Esophagus (tissue), 2 donors: ENCODE results near the gene GCSAM. TPM values are rescaled to one million over a fixed set of nuclear protein-coding genes. Genes with fewer than 3 reads are reported as not detected.

Experiments used
- H3K27ac ChIP-seq, 2 donors: one replicate each; pipeline ENCODE4 v1.5.1; 2013; ENCODE audit warnings: low read depth in 2 of 2, mild to moderate bottlenecking in 2 of 2, inconsistent platforms in 1 of 2, low read length in 1 of 2, moderate library complexity in 1 of 2
- H3K27me3 ChIP-seq, 2 donors: one replicate each; pipeline ENCODE4 v1.6.1; 2013; ENCODE audit warnings: low read length in 2 of 2, control low read depth in 1 of 2, mild to moderate bottlenecking in 1 of 2; ENCODE audit not compliant: insufficient read depth in 2 of 2, control insufficient read depth in 1 of 2
- H3K36me3 ChIP-seq, 2 donors: one replicate each; pipeline ENCODE4 v1.6.1; 2013; ENCODE audit warnings: low read length in 1 of 2; ENCODE audit not compliant: control insufficient read depth in 2 of 2, insufficient read depth in 2 of 2
- H3K4me1 ChIP-seq, 2 donors: one replicate each; pipeline ENCODE4 v1.6.1; 2013; ENCODE audit warnings: low read length in 1 of 2; ENCODE audit not compliant: control insufficient read depth in 2 of 2, insufficient read depth in 2 of 2
- H3K4me3 ChIP-seq, 2 donors: one replicate each; pipeline ENCODE4 v1.5.1; 2013; ENCODE audit warnings: low read length in 2 of 2, mild to moderate bottlenecking in 2 of 2, low read depth in 1 of 2, moderate library complexity in 1 of 2
- H3K9me3 ChIP-seq, 2 donors: one replicate each; pipeline ENCODE4 v1.6.1; 2013; ENCODE audit warnings: mild to moderate bottlenecking in 2 of 2, low read depth in 1 of 2, low read length in 1 of 2, moderate library complexity in 1 of 2; ENCODE audit not compliant: control insufficient read depth in 2 of 2, insufficient read depth in 1 of 2
- WGBS, 2 donors: extraction: QIAGEN DNeasy Blood & Tissue Kit; methylation state at CpG; one replicate each; pipeline ENCODE4 v1.1.7; 2013; 5-methylcytosine and 5-hydroxymethylcytosine counted together
- polyA plus RNA-seq, 2 donors: library from polyadenylated mRNA; stranded (reverse); fragments of 200-250 nt; gene quantifications; one replicate each; pipeline ENCODE4 v1.2.3, GENCODE V29; 2013
- donor health status: healthy with polysubstance abuse.
- donor health status: Bipolar disorder and iron deficiency.

The GCSAM gene
- polyA plus RNA-seq, 2 donors, result 0.66 to 0.90 TPM

DNA sequence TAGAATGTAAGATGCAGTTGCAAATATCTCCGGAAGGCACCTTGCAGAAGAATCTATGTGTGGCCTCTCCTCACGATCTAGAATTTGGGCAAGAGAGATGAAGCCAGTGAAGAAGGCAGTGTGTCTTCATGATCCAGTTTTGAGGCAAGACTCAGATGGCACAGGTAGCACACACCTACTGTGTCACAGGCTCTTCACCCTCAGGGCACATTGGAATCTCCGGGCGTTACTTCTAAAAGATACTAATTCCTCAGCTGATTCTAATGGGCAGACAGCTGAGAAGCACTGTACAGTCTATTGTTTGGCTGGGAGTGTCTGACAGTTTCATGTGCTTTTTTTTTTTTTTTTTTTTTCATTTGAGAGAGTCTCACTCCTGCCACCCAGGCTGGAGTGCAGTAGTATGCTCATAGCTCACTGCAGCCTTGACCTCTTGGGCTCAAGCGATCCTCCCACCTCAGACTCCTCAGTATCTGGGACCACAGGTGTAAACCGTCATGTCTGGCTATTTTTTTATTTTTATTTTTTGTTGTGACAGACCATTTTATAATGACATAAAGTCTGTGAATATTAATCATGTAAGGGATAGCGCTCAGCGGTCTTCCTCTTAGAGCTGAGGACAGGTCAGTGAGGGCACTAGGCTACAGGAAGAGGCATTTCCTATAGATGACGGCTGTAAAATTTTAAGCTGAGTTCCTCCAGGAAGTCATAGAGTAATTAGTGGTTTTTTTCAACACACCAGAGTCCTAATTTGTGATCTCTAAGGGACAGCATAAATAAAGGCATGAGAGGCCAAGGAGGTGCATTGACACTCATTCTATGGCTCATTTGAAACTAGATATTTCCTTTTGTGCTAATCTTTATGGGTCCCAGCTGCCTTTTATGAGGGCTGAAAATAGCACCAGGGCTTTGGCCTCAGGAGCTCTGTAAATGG, 42.8 kb downstream of the GCSAM start:
- Histone ChIP-seq H3K9me3 (no peaks in the 10 kb centered on the region), H3K27ac (no peak overlapping the region), H3K4me3 (no peak overlapping the region), H3K4me1 (peaks cover 2% of the 10 kb centered on the region in 2 donors), H3K36me3 (no peaks in the 10 kb centered on the region), H3K27me3 (no peaks in the 10 kb centered on the region)
- 62 to 69% methylated on average over 9 of the region's 9 CpGs for WGBS, 2 donors

DNA sequence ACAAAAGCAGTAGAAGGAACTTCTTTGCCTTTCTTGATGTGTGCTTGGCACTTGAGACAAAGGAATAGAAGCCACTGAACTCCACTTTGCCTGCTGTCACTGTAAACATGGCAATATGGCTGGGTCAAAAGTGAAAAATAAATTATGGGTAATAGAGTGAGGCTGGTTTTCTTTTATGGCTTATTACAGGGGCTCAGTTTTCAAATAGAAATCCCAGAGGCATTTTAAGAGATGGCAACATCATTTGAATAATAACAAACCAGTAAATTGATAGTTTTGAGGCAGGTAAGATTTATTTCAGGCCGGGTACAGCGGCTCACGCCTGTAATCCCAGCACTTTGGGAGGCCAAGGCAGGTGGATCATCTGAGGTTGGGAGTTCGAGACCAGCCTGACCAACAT, 44.1 kb downstream of the GCSAM start:
- H3K4me3 ChIP-seq, result no peak overlapping the region
- H3K36me3 ChIP-seq, result no peaks in the 10 kb centered on the region
- no peaks in the 10 kb centered on the region for H3K9me3 ChIP-seq
- no peak overlapping the region for H3K27ac ChIP-seq
- peaks cover 2% of the 10 kb centered on the region in 2 donors for H3K4me1 ChIP-seq
- no peaks in the 10 kb centered on the region for H3K27me3 ChIP-seq
- 68 to 72% methylated on average over 4 of the region's 4 CpGs for WGBS, 2 donors

DNA sequence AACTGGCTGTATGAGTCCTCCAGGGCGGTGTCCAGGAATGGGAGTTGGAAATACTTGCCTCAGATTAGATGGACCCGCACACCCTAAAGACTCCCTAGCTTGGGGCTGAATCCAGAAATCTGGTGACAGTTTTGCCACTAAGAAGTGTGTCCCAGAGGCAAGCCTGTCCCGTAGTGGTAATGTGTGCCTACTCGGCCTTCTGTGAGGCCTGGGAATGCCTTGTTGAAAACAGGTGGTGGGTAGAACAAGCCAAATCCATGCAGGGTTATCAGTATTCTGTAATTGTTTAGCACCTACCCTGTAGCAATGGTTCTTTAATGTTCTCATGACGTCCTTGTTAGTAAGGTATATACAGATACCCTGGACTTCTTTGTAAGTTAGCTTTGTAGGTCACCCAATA, 45.3 kb downstream of the GCSAM start:
- Histone ChIP-seq H3K27ac (no peak overlapping the region), H3K27me3 (no peaks in the 10 kb centered on the region), H3K36me3 (no peaks in the 10 kb centered on the region), H3K4me1 (peaks cover 2% of the 10 kb centered on the region in 2 donors), H3K4me3 (no peak overlapping the region), H3K9me3 (no peaks in the 10 kb centered on the region)
- 73 to 77% methylated on average over 5 of the region's 5 CpGs for WGBS, 2 donors

GRCh38 chr3:112086875-112087524, 46.0 kb downstream of the GCSAM start:
- Histone ChIP-seq H3K36me3 (no peaks in the 10 kb centered on the region), H3K27me3 (no peaks in the 10 kb centered on the region), H3K9me3 (no peaks in the 10 kb centered on the region), H3K4me1 (peaks cover 2% of the 10 kb centered on the region in 2 donors), H3K27ac (peak overlapping the region; percentile 26 to 48), H3K4me3 (peak overlapping the region; percentile 61 to 64)
- WGBS, 2 donors, result 34 to 38% methylated on average over 14 of the region's 14 CpGs

DNA sequence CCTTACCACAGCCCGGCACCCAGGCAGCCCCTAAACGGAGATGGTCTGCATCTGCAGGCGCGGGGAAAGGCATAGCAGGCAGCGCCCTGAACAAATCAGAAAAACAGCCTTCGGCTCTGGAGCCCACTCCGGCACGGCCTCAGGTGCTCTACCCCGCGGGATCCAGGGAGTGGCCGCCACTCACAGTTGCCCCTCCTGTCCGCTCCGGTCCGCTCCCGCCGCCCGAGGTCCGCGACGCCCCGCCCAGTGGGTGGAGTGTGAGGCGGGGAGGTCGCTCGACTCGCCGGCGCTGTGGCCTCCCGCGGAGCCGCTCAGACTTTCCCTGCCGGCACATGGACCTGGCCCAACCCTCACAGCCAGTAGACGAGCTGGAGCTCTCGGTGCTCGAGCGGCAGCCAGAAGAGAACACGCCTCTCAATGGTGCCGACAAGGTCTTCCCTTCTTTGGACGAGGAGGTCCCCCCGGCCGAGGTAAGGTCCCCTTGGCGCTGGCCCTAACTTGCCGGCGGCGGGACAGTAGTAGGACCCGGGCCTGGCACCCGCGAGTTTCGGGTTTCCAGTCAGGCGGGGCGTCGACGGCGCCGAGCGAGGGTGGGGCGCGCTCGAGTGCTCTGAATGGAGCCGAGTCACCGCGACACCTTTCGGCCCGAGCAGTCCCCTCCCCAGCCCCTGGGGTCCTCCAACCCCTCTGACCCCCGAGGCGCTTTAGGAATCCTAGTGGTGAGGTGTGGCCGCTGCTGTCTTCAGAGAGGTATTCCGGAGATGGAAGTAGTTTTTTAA, 46.8 kb downstream of the GCSAM start, which contains the start of gene C3orf52:
TSS of gene C3orf52 (plus strand) at position 314 of the 779 bp plus-strand sequence. CDS start at position 333, 19 bp downstream.
- Histone ChIP-seq H3K27ac (peak within 1 kb of the TSS; percentile 72), H3K9me3 (no peaks in the 10 kb centered on the region), H3K27me3 (no peaks in the 10 kb centered on the region), H3K36me3 (no peaks in the 10 kb centered on the region), H3K4me3 (peak within 1 kb of the TSS; percentile 61 to 64), H3K4me1 (peaks cover 2% of the 10 kb centered on the region in 2 donors)
- WGBS, 2 donors, result 1 to 2% methylated on average over 67 of the region's 67 CpGs

DNA sequence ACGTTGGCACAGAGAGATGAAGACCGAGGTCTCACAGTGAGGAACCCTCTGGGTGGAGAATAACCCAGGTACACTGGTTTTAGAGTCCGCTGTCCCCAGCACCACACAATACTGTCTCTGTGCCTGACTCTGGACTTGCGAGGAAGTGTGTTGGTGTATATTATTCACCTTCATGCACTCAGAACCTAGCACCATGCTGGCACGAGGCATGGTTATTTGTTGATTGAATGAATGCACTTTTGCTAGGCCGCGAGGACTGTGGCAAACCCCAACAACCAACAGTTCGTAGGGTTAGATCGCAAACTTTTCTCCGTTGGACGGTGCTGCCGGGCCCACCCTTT, 47.3 kb downstream of the GCSAM start:
- Histone ChIP-seq H3K4me1 (peaks cover 2% of the 10 kb centered on the region in 2 donors), H3K4me3 (peak overlapping the region; percentile 61 to 64), H3K9me3 (no peaks in the 10 kb centered on the region), H3K36me3 (no peaks in the 10 kb centered on the region), H3K27ac (peak overlapping the region; percentile 7 to 72), H3K27me3 (no peaks in the 10 kb centered on the region)
- WGBS, 2 donors, result 34% methylated on average over 12 of the region's 12 CpGs

GRCh38 chr3:112084980-112085705, 47.9 kb downstream of the GCSAM start:
- no peaks in the 10 kb centered on the region for H3K9me3 ChIP-seq
- 78 to 89% methylated on average over 7 of the region's 7 CpGs for WGBS, 2 donors
- peaks cover 2% of the 10 kb centered on the region in 2 donors for H3K4me1 ChIP-seq
- H3K4me3 ChIP-seq, result no peak overlapping the region
- no peak overlapping the region for H3K27ac ChIP-seq
- no peaks in the 10 kb centered on the region for H3K36me3 ChIP-seq
- no peaks in the 10 kb centered on the region for H3K27me3 ChIP-seq

DNA sequence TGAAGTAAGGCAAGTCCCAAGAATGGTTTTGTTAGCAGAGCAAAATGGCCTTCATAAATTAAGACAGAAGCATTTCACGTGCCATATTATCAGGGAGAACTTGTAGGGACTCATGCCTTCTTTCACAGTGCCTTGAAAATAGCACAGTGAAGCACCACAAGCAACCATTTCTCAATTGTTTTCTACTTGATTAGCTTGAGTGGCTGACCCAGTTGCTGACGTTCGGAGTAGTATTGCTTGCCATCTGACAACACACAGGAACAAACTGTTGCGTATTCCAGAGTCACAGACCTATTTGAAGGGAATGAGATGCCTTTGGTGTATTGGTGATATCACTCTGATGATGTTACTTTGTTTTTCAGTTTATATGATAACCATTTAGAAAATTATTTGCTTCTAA, 49.8 kb downstream of the GCSAM start:
- Histone ChIP-seq H3K9me3 (no peaks in the 10 kb centered on the region), H3K4me1 (peaks cover 2% of the 10 kb centered on the region in 2 donors), H3K4me3 (no peak overlapping the region), H3K27me3 (no peaks in the 10 kb centered on the region), H3K36me3 (no peaks in the 10 kb centered on the region), H3K27ac (no peak overlapping the region)
- 92% methylated on average over 4 of the region's 4 CpGs for WGBS, 2 donors
